Measurements from ENCODE around the gene LCOR. TPM values are rescaled to one million over a fixed set of nuclear protein-coding genes. Genes with fewer than 3 reads are reported as not detected.

The LCOR gene
- total and polyA plus RNA-seq, 9 of the 15 experiments (the other 6 are each of a cell fraction or from before 2014, with no cell fraction given) = 3.6 to 25.2 (median 14.4) TPM

DNA sequence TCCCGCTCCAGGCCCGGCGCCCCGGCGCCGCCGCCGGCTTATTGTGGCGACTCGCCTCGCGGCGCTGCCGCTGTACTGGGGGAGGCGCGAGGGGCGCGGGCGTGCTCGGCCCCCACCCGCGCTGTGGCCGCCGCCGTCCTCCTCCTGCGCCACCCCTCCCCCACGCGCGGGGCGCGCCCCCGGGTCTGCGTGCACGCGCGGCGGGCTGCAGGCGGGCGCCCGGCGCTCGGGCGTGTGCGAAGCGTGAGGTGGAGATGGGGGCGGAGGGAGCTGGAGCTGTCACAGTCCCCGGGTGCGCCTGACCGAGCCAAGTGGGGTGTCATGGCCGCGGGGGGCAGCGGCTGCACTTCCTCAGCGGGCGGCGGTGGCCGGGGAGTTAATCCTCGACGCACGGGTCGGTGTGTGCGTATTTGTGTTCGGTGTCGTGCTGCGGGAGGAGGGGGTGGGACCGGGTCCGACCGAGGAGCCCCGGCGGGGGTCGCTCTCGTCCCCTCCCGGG, 672 bp downstream of the LCOR start (continued):
- TF ChIP-seq ETS2 (tag; IDR thresholded peaks at IDR 0.05; ENCODE audit: borderline replicate concordance, poor library complexity, severe bottlenecking) = no peak
- TF ChIP-seq STAG1 (CRISPR knock-in tag; IDR thresholded peaks at IDR 0.05; ENCODE audit: borderline replicate concordance) = no peak
- no peak for TF ChIP-seq TAF15 (IDR thresholded peaks at IDR 0.05; ENCODE audit: low read depth, low read length)
- no peak for TF ChIP-seq NCOA4 (IDR thresholded peaks at IDR 0.05; ENCODE audit: partially characterized antibody)
- no peak for TF ChIP-seq ZNF165 (CRISPR knock-in tag; IDR thresholded peaks at IDR 0.05; ENCODE audit: borderline replicate concordance)
- no peak for TF ChIP-seq MITF (IDR thresholded peaks at IDR 0.05)
- TF ChIP-seq HDAC2 (IDR thresholded peaks at IDR 0.05) = no peak
- no peak for TF ChIP-seq PRMT5 (CRISPR knock-in tag; IDR thresholded peaks at IDR 0.05)
- TF ChIP-seq SETDB1 (IDR thresholded peaks at IDR 0.05; ENCODE audit: low read length) = no peak
- TF ChIP-seq NRF1 (conservative IDR thresholded peaks at IDR 0.05 in 1 of 2, IDR thresholded peaks at IDR 0.05 in 1 of 2) = 0 out of 4 replicates have a peak, but pooled peaks of 1 of the 2 experiments have one; percentile 28
- no peak for TF ChIP-seq ARID1B (IDR thresholded peaks at IDR 0.05)
- TF ChIP-seq, protein P1, sequence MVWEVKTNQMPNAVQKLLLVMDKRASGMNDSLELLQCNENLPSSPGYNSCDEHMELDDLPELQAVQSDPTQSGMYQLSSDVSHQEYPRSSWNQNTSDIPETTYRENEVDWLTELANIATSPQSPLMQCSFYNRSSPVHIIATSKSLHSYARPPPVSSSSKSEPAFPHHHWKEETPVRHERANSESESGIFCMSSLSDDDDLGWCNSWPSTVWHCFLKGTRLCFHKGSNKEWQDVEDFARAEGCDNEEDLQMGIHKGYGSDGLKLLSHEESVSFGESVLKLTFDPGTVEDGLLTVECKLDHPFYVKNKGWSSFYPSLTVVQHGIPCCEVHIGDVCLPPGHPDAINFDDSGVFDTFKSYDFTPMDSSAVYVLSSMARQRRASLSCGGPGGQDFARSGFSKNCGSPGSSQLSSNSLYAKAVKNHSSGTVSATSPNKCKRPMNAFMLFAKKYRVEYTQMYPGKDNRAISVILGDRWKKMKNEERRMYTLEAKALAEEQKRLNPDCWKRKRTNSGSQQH (CRISPR knock-in tag; IDR thresholded peaks at IDR 0.05) = no peak
- no peak for TF ChIP-seq ZFP91 (CRISPR knock-in tag; IDR thresholded peaks at IDR 0.05)
- no peak for TF ChIP-seq ATF1 (CRISPR knock-in tag; IDR thresholded peaks at IDR 0.05)
- TF ChIP-seq ATF1 (tag; IDR thresholded peaks at IDR 0.05) = no peak
- no peak for TF ChIP-seq CC2D1A (IDR thresholded peaks at IDR 0.05)
- TF ChIP-seq SIRT6 (IDR thresholded peaks at IDR 0.05; ENCODE audit: low read depth, low read length) = no peak
- TF ChIP-seq RNF2 (IDR thresholded peaks at IDR 0.05) = no peak
- no peak for TF ChIP-seq RUNX1 (IDR thresholded peaks at IDR 0.05; ENCODE audit: low read depth)
- peak; percentile 86; the same call in 1 of the 2 replicates for TF ChIP-seq ZKSCAN8 (CRISPR knock-in tag; IDR thresholded peaks at IDR 0.05)
- no peak for TF ChIP-seq FOXM1 (IDR thresholded peaks at IDR 0.05; ENCODE audit: low read depth)
- no peak for TF ChIP-seq FOXM1 (CRISPR knock-in tag; IDR thresholded peaks at IDR 0.05; ENCODE audit: low read depth)
- no peak for TF ChIP-seq ZNF561 (CRISPR knock-in tag; conservative IDR thresholded peaks at IDR 0.05)
